HG03039 (cell line): Measurements from ENCODE around the gene GPHA2.
"Not testable (repeated sequence)": the region's sequence is repeated elsewhere in the genome, so short reads cannot be mapped to it uniquely, and the experiment has no call there.

ENCODE experiments used
- ATAC-seq: cut with Tn5 transposase; IDR thresholded peaks from one replicate; pipeline ENCODE4 v1.9.1; 2021; ENCODE audit warnings: mild to moderate bottlenecking, moderate library complexity; ENCODE audit not compliant: unreplicated experiment

The GPHA2 gene, protein sequence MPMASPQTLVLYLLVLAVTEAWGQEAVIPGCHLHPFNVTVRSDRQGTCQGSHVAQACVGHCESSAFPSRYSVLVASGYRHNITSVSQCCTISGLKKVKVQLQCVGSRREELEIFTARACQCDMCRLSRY

DNA sequence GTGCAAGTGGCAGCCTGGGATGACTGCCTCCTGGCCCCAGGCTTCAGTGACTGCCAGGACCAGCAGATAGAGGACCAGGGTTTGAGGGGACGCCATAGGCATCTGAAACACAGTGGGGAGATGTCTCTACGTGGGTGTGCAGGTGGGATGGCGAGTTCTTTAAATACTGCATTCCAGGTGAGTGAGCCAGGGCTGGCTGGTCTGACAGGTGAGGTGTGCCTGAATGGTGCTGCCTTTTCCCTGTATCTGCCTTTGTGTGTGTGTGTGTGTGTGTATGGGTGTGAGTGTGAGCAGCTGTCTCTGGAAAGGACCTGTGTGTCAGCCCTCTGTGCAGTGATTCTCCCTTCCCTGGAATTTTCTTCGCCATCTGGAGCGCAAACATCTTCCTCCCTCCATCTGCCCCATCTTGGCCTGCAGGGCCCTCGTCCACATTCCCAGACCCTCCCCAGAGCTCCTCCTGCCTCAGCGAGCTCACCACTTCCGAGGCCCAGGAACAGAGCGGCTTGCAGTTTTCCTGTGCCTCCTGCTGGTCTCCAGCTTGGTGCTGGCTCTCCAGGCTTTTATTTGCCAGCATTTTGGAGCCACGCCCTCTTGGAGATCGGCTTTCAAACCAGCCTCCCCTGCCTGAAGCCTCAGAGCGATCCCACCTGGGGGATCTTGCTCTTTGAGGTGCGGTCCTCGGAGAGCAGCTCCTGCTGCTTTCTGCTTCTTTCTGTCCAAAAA, at the start of gene GPHA2:
GPHA2 (minus strand) TSS at position 535 of the 723 bp plus-strand sequence; CDS start at position 102, 433 bp downstream.
- no peak for ATAC-seq

DNA sequence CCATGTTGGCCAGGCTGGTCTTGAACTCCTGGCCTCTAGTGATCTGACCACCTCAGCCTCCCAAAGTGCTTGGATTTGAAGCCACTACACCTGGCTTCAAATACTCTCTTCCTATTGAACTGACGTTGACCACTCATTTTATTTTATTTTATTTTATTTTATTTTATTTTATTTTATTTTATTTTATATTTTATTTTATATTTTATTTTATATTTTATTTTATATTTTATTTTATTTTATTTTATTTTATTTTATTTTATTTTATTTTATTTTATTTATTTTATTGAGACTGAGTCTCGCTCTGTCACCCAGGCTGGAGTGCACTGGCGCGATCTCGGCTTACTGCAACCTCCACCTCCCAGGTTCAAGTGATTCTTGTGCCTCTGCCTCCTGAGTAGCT, 47.6 kb upstream of the GPHA2 start:
- ATAC-seq: not testable (repeated sequence)

DNA sequence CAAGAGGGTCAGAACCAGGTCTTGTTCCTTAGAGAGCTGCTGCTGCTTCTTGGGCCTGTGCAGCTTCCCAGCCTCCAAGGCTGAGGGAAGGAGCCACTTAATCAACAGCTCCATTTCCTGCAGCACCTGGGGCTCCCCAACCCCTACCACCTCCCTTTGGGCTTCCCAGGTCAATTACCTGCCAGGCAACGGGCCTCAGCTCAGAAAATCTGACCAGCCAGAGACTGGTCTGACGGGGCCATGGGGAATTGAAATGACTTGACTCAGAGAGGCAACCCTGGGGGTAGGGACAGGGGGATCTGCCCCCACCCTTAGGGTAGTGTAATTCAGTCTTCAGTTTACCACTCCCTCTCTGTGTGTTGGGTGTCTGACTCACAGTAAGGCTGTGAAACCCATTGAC, 41.0 kb upstream of the GPHA2 start:
- no peak for ATAC-seq

DNA sequence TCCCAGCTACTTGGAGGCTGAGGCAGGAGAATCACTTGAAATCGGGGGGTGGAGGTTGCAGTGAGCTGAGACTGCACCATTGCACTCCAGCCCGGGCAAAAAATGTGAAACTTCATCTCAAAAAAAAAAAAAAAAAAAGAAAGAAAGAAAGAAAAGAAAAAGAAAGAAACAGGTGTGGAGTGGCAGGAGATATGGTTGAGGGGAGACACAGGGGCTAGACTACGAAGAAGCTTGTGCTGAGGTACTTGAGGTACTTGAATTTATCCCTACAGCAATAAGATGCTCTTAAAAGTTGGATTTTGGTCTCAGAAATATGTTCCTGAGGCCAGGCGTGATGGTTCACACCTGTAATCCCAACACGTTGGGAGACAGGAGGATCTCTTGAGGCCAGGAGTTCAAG, 38.4 kb upstream of the GPHA2 start:
- ATAC-seq: no peak

DNA sequence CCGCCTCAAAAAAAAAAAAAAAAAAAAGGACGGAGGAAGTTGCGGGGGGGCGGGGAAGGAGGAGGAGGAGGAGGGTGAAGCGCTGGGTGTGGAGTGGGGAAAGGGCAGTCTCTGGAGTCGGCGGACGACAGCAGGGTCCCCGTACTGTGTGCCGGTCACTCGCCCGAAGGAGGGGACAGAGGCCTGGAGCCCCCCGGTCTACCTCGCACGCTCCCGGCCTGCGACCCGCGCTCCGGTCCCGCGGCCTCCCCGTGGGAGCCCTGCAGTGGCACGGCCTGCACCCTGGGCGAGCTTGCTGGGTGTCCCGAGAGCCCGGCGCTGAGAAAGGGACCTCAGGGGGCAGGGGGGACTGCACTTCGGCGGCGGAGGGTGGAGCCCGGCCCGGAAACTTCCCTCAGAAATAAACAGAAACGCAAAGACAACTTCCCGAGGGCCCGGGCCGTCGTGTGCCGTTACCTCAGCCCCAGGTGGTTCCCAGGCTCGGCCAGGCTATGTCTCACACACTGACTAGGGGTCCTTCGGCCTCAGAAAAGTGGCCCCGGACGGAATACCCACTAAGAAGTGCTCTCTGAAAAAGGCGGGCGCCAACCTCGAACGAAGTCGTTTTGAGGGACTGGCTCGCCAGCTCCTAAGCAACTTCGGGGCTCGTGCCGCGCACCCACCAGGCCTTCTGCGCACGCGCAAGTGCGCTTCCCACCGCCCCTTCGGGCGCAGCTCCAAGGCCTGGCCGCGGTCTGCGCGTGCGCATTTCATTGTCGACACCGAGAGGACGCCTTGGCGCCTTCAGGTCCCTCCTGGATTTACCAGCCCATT, 35.9 kb upstream of the GPHA2 start, which contains the start of gene MAJIN:
MAJIN (minus strand) TSS at position 688 of the 813 bp plus-strand sequence. CDS start 12,703 bp downstream, outside the sequence.
- ATAC-seq: no peak

DNA sequence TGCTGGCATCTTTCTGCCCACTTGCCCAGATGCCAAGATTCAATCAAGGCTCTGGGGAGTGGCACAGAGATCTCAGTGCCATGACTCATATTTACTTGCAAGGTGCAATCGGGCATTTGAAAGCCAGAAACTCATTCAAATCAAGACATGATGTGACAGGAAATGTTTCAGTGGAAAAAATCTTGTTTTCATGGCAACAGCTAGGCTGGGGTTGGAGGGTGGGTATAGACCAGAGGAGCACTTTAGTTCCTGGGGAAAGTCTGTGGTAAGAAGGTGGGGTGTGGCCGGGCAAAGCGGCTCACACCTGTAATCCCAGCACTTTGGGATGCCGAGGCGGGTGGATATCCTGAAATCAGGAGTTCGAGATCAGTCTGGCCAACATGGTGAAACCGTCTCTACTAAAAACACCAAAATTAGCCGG, 35.0 kb upstream of the GPHA2 start:
- no peak for ATAC-seq

DNA sequence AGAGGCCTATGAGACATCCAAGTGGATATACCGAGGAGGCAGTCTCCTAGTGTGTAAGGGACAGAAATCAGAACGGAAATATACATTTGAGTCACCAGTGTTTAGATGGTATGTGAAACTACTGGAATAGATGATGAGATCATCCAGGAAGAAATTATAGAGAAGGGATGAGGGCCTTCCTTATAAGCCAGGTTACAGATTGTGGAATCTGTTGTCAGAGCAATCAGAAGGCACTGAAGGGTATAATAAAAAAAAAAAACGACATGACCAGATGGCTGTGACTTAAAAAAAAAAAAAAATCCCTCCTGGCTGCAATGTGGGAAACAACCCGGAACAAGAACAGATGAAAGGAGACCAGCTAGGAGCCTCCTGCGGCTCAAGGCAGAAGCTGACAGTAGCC, 33.5 kb upstream of the GPHA2 start:
- no peak for ATAC-seq

DNA sequence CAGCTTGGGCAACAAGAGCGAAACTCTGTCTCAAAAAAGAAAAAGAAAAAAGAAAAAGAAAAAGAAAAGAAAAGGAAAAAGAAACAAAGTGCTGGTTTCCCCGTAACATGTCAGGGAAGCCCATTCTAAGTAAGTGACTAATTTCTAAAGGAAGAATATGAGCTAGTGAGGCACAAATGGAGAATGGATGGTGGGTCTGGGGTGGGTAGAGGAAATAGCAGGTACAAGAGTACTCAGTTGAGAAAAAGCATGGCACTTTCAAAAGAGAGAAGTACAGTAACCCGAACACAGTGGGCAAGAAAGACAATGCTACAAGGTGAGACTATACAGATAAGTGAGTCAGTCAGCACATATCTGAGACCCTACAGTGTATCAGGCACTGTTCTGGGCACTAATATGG, 31.7 kb upstream of the GPHA2 start:
- no peak for ATAC-seq

DNA sequence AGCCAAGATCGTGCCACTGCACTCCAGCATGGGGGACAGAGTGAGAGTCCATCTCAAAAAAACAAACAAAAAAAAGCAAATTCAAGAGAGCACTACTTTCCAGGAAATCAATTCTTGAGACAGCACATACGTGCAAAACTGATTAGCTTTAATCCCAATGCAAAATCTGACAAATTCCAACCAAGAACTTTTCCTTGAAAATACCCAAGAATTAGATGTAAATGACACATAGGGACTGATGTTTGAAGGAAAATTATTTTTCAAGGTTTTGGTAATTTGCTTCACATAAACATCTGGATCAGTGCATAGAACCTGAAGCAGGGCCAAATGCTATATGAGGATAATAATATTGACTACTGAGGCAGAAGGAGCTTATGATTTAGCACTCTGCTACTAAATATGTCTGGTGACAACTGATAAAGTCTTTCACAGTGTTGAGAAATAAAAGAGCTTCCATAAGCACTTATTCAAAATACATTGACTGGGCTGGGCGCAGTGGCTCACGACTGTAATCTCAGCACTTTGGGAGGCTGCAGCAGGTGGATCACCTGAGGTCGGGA, 27.5 kb upstream of the GPHA2 start:
- ATAC-seq: no peak

DNA sequence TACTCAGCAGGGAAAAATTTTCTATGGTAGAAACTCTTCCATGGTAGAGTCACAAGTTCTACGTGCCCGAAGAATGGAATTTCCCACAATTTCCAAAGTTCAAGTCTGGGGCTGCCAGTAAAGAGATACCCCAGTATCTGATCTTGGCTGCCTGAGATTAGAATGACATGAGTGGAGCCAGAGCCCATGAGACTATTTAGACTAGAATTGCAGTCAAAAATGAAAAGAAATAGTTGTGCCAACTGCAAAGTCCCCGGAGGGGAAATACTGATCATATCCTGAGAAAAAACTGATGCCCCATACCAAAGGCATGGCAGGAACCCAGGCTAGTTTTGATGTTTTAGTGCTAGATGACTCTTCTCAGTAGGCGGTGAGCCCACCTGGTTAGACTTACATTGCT, 25.0 kb upstream of the GPHA2 start:
- ATAC-seq: no peak

DNA sequence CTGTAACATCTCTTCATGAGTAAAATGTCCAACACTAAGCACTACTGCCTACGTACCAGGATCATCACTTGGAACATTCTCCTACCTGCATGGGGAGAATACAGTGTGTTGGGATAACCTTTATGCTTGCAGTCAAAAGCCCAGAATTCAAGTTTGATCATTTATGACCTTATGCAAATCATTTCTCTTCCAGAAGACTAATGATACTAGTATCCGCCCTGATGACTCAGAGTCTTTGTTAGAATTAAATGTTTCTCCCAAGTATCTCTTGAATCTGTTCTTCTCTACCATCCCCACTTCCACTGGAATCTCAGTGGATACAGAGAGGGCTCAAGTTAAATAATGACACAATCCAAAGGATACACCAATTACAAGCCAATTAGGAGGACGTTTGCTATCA, 23.8 kb upstream of the GPHA2 start:
- no peak for ATAC-seq

DNA sequence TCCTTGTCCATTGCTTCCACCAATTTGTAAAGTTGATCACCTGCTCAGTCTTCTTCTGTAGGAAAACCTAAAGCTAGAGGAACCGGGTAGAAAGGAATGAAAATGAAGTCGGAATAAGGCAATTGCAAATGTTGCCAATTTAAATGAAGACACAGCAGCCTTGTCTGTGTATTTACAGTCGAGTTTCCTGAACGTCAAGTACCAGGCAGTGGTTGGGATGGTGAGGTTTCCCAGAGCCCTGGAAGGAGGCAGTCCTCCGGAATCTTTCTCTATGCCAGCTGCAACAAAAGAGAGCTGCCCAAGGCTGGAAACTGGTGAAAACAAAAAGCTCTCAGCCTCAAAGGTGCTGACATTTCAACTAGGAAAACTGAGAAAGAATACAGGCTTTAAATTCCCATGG, 18.5 kb upstream of the GPHA2 start:
- ATAC-seq: no peak

DNA sequence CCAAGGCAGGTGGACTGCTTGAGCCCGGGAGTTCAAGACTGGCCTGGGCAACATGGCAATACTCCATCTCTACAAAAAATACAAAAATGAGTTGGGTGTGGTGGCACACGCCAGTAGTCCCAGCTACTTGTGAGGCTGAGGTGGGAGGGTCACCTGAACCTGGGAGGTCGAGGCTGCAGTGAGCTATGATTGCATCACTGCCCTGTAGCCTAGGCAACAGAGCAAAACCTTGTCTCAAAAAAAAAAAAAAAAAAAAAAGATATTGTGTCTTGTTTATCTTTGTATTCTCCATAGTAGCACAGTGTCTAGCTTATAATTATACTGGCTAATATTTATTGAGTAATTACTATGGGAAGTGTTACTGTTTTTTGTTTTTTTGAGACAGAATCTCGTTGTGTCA, 15.8 kb upstream of the GPHA2 start:
- ATAC-seq: no peak

DNA sequence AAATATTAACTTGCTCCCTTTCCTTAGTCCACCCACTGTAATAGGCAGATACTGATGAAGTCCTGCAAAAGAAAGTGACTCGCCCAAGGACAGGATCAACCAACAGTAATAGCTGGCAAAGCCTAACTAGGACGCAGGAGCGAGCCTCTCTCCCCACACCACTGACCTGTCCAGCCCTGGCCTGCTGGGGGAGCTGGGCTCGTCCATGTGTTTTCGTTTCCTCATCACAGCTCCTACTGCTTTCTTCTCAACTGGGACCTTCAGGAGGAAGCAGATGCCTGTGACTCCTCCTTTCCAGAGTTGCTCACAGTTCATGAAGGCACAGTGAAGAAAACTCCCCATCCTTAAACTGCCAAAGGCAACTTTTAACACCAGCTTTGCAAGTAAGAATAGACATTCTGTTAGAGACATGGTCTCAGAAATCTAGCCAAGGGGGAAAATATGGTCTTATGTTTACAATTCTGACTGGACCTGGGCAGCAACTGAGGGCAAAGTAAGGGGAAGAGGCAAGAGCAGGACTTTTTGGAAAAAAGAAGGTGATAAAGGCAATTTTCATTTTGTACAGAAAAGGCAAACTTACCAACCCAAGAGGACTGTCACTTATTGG, 11.6 kb upstream of the GPHA2 start:
- no peak for ATAC-seq

DNA sequence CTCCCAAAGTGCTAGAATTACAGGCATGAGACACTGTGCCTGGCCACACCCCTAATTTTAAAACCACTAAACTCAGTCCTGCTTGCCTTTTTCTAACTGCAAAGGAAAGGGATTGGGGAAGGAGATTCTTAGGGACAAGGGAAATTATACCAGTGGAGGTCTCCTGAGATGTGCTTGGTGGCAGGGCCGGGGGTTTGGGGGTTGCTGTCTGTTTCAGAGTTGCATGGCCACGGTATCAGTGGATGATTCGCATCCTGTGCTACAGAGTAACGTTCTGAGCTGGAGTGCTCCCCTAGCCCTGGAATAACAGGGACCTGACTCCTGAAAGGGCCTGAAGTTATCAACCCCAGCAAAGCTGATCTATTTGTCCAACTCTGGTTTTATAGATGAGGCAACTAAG, 846 bp upstream of the GPHA2 start:
- no peak for ATAC-seq

DNA sequence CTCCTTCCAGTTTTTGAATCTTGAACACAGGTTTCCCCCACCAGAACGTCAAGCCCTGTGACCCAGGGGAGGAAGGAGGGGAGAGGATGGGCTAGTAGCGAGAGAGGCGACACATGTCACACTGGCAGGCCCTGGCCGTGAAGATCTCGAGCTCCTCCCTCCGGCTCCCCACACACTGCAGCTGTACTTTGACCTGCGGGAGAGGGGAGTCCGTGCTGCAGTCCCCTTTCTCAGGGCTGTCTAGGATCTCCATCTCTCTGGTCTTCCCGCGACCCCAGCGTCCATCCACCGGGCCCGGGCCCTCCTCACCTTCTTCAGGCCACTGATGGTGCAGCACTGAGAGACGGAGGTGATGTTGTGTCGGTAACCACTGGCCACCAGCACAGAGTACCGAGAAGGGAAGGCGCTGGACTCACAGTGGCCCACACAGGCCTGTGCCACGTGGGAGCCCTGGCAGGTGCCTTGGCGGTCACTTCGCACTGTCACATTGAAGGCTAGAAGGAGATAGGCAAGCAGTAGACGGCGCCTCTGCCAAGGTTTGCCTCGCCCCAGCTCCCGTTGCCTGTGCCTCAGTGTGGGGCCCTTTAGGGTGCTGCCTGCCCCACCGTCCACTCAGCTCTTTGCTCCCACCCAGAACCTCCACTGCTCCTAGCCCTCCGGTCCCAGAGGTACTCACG, 873 bp downstream of the GPHA2 start:
- no peak for ATAC-seq

DNA sequence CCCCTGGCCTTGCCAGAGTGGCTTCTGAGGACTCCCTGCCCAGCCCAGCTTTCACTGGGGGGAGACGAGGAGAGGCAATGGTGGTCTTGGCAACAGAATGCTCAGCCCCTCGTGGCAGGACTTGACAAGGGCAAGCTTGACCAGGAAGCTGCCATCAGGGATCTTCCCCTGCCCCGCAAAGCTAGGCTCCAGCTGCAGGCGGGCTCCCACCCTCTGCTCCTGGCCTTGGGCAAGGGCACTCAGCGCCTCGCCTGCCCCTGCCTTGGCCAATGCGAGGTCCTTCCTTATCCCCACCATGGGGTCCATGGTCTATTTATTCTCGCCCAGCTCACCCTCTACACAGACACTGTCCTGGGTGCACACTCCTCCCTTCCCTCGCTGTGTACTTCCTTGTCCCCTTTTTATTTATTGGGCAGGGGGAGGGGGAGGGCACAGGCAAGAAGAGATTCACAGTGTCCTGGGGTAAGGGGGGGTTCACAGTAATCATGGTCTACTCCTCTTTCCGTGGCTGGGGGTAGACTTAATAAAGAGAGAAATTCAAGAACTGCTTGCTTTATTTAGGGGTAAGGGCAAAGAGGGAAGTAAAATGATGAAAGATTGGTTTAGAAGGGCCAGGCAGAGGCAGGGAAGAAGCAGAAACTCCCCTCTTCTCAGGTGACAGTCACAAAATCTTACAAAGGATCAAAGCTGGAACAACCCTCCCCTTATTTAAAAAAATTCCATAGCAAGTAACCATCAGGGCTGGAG, 1.6 kb downstream of the GPHA2 start:
- no peak for ATAC-seq

DNA sequence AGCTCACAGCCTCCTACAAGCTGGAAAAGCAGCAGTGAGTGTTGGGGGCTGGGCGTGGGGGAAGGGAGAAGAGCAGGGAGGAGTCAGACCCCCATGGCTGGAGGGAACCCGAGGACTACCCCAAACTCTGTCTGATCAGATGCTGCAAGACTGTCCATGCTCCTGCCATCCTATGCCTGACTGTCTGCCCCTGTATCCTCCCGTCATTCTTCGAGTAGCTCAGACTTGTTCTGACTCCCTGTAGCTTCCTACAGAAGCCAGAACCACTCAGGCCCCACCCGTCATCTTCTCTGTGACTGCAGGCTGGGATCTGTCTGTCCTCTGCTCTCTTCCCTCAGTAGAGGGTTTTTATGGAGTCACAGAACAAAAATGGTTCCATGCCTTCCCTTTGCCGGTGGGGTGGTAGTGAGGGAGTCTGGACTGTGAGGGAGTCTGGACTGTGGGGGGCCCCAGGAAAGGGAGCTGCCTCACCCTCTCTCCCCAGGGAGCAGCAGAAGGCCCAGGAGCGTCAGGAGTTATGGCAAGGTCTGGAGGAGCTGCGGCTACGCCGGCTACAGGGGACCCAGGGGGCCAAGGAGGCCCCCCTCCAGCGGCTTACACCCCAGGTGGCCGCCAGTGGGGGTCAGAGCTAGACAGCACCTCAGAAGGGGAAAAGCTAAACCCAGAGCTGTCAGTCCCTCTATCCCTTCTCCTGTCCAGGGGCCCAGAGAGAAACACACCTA, 2.3 kb downstream of the GPHA2 start:
- no peak for ATAC-seq

DNA sequence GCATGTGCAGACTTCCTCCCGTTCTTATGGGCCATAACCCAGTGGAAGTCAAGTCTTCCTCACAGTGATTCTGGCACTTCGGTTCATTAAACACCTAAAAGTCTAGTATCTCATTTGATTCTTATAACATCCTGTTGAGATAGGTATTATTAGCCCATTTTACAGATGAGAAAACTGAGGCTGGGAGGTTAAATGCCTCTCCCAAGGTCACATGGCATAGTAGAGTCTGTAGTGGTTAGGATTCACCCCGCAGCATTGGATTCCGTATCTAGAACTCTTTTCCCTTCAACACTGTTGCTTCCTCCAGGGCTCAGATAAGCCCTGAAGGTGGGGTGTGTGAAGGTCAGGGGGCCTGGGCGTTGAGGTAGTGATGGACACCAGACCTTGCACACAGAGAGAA, 3.4 kb downstream of the GPHA2 start:
- no peak for ATAC-seq
